GM19467 (cell line): ENCODE measurements around the gene CDIPT.
"Not testable (repeated sequence)": the region's sequence is repeated elsewhere in the genome, so short reads cannot be mapped to it uniquely, and the experiment has no call there.

ENCODE experiments used
- ATAC-seq: cut with Tn5 transposase; IDR thresholded peaks from one replicate; pipeline ENCODE4 v1.9.1; 2021; ENCODE audit warnings: mild to moderate bottlenecking, moderate library complexity; ENCODE audit not compliant: unreplicated experiment

CDIPT gene

DNA sequence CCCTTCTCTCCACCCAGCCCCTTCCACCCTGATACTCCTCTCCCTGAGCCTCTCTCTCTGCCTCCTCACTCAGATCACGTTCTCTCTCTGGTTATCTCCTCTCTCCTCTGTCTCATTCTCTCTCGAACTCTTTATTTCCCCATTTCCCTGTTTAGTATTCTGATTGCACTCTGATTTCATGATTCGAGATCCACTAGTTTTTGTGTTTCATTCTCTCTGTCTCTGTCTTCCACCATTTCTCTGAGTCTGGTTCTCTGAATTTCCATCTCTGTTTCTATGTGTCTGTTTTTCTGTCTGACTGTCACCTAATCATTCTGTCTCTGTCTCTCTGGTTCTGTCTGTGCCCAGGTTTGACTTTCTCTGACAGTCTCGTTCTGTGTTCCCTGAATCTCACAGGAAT, 34.3 kb upstream of the CDIPT start:
- no peak for ATAC-seq

DNA sequence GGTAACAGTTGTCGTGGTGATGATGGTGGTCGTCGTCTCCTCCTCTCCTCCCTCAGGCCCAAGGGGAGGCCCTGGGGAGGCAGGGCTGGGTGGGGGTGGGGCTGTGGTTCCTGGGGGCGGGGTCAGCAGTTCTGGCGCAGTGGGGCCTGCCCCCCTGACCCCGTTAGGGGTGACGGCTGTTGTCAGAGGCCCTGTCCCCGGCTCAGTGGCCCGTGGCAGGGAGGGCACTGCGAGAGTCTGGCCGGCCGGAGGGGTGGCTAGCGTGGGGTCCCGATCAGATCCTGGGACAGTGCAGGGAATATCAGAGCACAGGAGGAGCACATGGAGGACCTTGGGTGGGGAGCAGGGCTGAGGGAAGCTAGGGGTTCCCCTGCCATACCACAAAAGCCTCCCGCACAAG, 33.8 kb upstream of the CDIPT start:
- no peak for ATAC-seq

DNA sequence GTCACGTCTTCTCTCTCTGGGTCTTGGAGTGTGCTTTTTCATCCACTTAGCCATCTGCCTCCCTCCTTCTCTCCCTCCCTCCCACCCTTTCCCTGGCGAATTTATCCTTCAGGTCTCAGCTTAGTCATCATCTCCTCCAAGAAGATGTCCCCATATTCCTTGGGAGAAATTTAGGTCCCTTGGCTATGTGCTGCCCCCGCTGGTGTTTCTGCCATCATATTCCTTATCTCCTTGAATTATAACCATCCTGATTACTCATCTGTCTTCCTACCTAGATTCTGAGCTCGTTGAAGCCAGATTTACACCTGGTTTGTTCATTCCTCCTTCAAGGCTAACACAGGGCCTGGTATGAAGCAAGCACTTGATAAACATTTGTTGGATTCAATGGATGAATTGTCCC, 31.3 kb upstream of the CDIPT start:
- no peak for ATAC-seq

DNA sequence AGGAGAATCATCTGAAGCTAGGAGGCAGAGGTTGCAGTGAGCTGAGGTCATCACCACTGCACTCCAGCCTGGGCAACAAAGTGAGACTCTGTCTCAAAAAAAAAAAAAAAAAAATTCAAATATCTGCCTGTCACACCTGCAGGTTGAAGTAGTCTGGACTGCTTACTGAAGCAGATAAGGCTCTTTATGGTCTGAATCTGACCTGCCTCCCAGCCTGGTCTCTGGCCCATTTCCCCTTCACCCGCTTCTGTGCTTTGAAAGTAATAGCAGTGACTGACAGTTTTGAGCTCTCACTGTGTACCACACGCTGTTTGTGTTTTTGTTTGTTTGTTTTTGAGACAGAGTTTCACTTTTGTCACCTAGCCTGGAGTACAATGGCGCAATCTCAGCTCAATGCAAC, 30.5 kb upstream of the CDIPT start:
- no peak for ATAC-seq

DNA sequence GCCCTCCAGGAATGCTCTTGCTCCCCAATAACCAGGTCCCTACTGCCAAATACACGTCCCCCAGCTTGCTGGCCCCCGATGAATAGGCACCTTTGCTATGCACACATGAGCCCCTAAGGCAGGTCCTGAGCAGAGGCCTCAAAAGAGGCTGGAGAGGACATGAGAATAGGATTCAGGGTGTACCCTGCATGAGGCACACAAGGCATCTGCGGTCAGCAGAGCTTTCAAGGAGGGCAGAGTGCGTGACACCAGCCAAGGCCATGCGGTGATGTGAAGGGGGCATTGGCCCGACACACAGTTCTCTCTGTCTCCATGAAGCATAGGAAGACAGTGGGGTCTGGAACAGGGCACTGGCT, 29.4 kb upstream of the CDIPT start:
- ATAC-seq = no peak

DNA sequence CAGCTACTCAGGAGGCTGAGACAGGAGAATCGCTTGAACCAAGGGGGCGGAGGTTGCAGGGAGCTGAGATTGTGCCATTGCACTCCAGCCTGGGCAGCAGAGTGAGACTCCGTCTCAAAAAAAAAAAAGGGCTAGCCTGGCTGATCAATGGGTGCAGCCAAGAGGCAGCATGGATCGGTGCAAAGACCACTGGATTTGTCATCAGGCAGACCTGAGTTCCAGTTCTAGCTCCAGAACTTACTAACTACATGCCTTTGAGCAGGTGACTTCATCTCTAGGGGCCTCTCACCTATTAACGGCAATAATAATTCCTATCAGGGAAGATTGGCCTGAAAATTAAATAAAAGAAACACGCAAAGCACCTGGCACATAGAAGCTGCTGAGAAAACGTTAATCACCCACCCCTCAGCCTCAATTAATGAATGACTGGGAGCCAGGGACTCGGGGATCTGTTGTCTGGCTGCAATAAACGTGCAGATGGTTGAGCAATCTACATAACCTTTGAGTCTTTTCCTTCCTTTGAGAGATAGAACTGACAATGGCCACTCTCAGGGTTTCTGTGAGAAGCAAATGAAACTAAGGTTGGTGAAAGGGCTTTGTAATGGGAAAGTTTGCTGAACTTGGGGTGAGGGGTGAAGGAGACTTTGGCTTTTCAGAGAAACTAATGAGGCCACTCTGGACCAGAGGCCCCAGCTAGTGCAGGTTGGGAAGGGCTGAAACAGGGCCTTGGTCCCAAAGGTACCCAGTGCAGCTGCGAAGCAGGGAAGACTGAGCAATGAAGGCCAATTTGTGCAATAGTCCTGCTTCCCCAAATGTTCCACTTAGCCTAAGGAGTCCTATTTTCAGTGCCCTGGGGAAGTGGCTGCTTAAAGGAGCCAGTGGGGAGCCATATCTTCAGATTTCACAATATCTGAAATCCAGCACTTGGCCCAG, 28.8 kb upstream of the CDIPT start:
- no peak for ATAC-seq

DNA sequence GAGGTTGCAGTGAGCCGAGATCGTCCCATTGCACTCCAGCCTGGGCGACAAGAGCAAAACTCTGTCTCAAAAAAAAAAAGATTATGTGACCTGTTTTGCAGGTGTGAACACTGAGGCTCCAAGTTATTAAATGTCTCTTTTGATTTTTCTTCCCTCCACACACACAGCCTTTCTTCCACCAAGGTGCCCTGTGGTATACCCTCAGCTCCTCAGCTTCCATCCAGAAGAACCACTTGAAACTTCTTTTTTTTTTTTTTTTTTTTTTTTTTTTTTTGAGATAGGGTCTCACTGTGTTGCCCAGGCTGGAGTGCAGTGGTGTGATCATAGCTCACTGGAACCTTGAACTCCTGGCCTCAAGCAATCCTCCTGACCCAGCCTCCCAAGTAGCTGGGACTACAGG, 26.3 kb upstream of the CDIPT start:
- not testable (repeated sequence) for ATAC-seq

DNA sequence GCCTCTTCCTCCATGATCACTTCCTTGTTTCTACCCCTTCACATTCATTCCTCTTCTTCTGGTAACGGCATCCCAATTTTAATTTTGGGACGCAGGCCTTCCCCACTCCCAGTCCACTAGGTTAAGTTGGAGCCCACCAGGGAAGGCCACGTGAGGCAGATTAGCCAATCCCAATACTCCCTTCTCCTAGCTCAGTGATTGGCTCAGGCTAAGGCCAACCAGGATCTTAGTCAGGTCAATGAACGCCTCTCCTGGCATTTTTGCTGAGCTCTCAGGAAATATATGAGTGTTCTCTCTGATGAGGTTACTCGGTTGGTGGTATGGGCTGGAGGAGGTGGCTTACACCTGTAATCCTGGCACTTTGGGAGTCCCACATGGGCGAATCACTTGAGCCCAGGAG, 21.0 kb upstream of the CDIPT start:
- no peak for ATAC-seq

DNA sequence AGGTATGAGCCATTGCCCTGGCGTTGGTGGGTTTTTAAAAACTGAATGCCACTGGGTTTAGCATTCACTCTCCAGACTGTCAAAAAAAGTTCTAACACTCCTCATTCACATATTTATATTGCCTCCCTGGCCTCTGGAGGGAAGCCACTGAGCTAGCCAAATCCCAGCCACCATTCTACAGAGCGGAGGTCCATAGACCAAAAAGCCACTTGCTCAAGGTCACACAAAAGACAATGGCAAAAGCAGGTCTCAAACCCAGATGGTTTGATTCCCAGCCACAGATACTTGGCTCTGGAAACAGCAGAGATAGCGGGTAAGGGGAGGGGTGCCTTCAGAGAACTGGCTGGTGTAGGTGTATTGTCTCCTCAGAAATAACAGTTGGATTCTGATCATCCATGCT, 18.0 kb upstream of the CDIPT start:
- ATAC-seq = no peak

DNA sequence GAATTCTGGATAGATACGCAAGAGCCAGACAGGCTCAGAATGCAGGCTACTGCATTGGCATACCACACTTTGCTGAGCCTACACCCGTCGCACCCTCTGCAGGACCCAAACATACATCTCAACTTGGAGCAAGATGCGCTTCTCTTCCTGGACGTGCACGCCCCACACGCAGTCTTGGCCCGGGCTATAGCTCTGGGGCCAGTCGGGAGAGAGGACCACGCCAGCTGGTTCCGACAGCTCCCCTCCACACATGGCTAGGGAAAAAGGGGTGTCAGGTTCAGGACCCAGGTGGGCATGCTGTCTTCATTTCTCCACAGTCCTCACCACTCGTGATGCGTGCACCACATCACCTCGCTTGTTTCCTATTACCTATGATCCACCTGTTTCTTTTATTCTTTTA, 15.1 kb upstream of the CDIPT start:
- ATAC-seq = no peak

DNA sequence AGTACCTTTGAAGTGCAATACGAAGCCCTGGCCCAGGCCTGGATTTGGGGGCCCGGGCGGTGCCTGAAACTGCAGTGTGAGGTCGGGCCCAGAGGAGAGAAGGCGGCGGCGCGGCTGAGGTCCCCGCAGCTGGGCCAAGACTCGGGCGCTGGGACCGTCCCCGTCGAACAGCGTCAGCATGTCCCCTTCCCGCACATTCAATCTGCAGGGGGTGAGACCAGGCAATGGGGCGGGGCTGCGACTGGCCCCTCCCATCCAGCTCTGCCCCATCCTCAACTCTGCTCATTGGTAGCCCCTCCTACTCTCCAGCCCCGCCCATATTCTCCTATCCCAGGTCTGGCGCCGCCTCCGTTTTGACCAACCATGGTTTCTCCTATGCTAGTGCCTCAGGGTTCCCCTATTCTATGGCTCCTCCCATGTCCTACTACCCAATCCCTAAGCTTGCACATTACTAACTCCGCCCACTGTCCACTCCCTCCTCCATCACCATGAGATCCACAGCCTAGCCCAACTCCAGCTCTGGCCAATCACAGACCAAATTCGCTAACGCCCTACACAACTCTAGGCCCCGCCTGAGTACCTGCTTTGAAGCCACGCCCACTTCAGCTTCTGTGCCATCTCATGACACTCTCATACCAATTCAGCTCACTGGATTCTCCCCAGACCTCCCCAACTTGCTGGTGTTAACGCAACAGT, 14.4 kb upstream of the CDIPT start:
- ATAC-seq = no peak

DNA sequence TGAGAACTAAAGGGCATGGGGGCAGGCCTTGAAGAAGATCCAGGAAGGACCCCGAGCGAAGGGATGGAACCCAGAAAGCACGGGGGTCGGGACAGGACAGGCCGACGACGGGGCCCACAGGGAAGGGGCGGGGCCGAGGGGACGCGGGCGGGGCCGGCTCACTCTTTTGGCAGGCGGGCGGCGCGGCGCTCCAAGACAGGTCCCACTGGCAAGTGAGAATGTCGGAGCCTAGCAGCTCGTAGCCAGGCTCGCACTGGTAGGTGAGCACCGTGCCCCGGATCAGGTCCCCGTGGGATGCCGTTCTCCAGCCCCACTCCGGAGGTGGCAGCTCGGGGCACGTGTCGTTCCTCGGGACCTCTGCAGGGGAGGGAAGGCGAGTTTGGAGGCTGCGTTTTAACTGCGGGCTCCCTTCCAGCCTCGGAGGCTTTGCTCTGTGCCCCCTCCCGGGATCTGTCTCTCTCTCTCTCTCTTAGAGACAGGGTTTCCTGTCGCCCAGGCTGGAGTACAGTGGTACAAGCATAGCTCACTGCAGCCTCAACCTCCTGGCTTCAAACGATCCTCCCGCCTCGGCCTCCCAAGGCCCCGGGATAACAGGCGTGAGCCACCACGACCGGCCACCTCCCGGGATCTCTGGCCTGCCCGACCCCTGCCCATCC, 13.7 kb upstream of the CDIPT start:
- ATAC-seq = no peak

DNA sequence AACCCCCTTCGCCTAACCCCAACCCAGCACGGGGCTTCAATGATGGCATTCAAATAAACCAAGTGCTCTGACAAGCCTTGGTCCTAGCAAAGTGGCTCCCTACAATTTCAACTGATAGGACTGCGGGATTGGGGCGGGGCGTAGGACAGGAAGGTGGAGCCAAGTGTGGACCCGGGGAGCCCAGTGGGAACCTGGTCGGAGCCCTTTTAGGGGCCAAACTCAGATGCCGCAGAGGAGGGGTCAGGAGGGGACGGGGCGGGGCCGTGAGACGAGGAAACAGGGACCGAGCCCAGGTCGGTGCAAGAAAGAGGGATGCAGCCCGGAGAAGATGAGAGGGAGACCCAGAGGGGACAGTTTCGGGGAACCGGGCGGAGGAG, 13.2 kb upstream of the CDIPT start:
- ATAC-seq = no peak

DNA sequence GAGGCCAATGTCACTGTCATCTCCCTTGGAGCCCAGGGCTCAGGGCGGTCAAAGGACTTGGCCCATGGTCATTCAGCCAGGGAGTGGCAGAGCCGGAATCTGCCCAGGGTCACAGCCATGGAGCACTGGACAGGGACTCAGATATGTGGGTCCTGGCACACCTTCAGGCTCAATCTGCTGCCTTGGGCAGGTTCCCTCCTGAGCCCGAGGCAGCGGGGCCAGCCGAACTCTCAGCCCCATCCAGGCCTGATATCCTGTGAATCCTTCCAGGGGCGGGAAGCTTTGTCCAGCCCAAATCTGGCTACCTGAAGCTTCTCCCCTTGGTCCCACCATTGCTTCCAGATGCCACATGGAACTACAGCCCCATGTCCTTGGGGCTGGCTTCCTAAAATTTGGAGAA, 12.2 kb upstream of the CDIPT start:
- no peak for ATAC-seq

DNA sequence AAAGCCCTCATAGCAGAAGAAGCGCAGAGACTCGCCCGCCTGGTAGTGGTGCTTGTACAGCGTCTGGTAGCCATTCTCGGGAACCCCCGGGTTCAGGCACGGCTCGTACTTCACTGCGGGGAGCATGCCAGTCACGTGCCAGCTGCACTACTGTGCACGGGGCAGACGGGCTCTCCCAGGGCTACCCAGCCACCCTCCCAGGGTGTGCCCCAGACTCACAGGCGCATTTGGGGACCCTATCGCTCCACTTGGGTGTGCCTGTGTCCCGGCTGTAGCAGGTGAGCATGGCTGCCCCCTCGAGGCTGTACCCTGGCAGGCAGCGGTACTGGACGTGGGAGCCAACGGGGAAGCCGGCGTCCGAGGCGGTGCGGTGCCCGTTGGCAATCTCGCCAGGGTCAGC, 10.3 kb upstream of the CDIPT start:
- no peak for ATAC-seq

DNA sequence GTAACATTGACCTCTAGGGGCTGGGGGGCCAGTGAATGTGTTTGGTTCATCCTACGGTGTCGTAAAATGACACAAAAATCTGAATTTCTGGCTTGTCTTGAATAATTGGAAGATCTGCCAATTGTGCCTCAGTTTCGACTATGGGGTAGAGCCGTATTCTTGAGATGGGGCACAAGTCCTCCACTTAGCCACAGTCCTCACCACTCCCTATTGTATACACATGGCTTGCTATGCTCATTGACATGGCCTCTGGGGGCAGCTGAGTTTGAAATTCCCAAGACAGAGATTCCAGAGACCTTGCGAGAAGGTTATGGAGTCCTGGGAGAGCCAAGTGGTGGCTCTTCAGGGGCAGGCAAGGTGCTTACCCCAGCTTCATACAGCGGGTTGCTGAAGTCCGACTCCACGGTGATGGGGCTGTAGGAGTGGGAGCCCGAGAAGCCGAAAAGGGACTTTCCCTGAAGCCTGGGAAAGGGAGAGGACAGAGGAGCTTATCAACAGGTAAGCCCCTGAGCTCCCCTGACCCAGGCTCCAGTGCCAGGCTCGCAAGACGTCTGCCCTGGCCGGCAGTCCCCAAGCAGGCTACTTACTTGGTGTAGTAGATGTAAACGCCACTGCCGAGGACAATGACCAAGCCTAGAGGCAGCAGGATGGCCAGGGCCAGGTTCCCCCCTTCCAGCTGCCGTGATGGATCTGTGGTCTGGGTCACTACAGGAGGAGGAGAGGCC, 9.0 kb upstream of the CDIPT start:
- no peak for ATAC-seq

DNA sequence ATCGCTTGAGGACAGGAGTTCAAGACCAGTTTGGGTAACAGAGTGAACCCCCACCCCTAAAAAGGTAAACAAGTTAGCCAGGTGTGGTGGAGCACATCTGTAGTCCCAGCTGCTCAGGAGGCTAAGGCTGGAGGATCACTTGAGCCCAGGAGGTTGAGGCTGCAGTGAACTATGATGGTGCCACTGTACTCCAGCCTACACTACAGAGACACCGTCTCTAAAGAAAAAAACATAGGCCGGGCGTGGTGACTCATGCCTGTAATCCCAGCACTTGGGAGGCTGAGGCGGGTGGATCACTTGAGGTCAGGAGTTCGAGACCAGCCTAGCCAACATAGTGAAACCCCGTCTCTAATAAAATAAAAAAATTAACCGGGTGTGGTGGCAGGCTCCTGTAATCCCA, 6.0 kb upstream of the CDIPT start:
- ATAC-seq = not testable (repeated sequence)

DNA sequence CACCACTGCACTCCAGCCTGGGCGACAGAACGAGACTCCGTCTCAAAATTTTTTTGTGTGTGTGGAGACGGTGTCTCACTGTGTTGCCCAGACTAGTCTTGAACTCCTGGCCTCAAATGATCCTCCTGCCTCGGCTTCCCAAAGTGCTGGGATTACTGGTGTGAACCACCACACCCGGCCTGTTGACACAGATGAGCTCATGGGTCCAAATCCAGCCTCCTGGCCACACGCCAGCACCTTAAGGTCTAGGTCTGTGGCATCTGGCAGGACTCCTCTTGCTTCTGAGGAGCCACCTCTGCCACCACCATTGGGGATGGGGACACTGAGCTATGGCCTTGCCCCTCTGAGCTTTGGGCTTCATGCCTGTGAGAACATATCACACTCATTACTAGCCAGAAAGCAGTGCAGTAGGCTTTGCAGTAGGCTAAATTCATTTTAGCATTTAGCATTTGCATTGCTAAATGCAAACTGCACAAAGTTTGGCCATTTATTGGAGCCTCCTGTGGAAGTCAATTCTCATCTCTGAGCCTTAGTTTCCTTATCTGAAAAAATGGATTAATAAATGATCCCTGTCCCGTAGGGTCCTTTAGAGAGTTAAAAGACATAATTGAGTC, 5.5 kb upstream of the CDIPT start:
- ATAC-seq = no peak

DNA sequence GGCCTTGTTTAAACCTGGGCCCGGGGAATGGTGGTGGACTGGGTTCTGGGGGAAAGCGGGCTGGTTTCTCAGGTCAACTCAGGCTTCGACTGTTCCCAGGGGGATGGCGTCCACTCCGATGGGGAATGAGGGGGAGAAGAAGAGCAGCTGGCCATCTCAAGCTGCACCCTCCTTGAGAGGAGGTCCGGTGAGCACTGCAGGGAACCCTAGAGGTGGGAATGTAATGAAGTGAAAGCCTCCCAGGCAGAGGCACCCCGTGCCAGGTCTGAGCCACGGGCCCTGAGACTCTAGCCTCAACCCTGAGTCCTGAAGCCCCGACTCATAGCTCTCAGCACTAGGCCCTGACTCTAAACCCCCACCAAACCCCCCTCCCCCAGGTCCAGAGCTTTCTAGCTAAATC, 1.2 kb upstream of the CDIPT start:
- no peak for ATAC-seq

DNA sequence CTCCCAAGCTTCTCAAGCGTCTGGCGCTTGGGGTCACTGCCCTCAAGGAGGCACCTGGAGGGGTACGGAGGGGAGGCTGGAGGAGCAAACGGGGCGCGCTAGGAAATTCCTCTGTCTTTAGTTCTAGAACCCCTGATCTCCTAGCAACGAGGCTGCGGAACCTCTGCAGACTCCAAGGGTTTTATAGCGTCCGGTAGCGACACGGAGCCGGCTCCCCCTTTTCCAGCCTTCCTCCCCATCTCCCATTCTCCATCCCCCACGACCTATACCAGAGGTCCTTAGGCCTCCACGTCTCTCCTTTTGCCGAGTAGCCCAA, 601 bp upstream of the CDIPT start:
- ATAC-seq = no peak

DNA sequence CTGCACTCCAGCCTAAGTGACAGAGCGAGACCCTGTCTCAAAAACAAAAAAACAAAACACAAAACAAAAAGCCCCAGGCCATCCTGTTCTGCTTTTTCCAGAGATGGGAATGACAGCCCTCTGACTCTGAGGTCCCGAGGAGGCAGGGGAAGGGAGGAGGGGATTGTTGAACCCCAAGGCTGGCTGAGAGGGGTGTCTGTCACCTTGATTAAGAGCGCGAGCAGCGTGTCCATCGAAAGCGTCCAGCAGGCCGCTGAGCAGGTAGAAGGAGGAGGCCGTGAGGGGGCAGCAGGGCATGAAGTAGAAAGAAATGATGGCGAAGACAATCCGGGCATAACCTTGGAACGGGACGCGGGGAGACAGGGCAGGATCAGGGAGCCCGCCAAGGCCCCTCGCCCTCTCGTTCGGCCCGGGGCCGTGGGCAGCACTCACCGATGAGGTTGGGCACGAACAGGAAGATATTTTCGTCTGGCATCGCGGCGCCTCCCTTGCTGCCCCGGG, 593 bp downstream of the CDIPT start:
- no peak for ATAC-seq
